Measurements from ENCODE around the gene NDUFB10.

NDUFB10 gene

DNA sequence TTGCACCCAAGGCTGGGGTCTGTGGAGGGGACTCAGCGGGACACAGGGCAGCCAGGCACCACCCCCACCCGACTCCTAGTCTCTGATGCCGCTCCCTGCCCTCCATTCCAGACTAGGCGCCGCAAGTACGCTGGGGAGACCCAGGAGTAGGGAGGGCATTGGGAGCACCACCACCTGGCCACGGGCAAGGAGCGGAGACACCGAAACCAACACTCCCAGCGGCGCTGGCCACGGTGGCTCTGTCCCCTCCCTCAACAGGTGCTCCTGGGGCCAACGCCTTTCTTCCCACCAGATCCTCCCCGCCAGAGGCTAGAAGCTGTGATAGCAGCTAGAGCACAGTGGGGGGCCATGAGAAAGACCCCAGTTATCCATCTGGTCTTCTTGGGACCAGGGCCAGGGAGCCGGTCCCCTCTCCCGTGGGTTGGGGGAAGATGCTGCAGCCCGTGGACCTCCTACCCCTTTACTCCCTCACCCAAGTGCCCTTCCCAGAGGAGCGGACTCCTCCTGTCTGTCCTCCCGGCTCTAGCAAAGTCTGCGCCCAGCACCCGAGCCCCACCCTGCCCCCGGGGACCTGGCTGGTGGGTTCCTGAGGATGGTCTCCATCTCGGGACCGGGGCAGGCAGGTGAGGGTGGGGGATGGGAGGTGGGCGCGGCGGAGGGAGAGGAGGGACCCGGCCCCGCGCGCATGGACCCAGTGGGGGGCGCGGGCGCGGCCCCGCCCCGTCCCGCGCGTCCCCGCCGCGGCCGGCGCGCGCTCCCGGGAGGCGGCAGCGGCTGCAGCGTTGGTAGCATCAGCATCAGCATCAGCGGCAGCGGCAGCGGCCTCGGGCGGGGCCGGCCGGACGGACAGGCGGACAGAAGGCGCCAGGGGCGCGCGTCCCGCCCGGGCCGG, 30.1 kb downstream of the NDUFB10 start, which contains the start of gene SYNGR3:
TSS of gene SYNGR3 (plus strand) at position 762 of the 892 bp plus-strand sequence. CDS start 133 bp downstream, outside the sequence.
- FAIRE-seq, result no peak

GRCh38 chr16:1990101-1990350, 30.7 kb downstream of the NDUFB10 start:
- FAIRE-seq, result no peak

DNA sequence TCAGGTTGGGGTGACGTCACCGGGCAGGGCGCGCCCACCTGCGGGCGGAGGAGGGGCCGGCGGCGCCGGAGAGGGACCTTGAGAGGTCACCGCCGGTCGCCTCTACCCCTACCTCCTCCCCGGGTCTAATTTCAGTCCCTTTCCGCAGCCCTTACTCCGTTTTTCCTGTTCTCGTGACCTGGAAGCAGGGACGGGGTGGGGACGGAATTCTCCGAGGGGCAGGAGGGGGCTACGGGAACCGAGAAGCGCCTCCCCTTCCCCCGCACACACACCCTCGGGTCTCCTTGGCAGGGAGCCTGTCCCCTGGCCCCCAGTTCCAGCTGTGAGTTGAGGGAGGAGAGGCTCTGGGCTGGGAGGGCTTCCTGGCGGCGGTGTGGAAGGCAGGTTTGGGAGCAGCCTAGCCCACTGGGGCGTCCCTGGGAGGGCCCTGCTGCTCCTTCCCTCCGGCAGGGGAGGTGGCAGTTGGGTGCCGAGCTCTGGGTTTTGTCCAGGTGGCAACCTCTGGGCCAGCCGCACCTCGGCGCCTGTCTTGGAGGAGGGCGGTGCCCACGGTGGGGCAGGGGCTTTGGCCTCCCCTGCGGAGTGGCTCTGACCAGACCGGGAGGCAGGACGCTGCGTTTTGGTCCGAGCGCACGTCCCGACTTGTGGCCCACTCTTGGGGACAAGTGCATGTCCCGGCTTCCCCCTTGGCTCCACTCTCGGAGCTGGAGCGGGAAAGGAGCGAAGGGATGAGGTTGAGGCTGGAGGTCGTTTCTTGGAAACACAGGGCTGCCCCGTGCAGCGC, 31.2 kb downstream of the NDUFB10 start:
- FAIRE-seq, result no peak

GRCh38 chr16:1991135-1991551, 31.8 kb downstream of the NDUFB10 start:
- FAIRE-seq, result no peak

GRCh38 chr16:1991588-1991947, 32.2 kb downstream of the NDUFB10 start:
- no peak for FAIRE-seq

DNA sequence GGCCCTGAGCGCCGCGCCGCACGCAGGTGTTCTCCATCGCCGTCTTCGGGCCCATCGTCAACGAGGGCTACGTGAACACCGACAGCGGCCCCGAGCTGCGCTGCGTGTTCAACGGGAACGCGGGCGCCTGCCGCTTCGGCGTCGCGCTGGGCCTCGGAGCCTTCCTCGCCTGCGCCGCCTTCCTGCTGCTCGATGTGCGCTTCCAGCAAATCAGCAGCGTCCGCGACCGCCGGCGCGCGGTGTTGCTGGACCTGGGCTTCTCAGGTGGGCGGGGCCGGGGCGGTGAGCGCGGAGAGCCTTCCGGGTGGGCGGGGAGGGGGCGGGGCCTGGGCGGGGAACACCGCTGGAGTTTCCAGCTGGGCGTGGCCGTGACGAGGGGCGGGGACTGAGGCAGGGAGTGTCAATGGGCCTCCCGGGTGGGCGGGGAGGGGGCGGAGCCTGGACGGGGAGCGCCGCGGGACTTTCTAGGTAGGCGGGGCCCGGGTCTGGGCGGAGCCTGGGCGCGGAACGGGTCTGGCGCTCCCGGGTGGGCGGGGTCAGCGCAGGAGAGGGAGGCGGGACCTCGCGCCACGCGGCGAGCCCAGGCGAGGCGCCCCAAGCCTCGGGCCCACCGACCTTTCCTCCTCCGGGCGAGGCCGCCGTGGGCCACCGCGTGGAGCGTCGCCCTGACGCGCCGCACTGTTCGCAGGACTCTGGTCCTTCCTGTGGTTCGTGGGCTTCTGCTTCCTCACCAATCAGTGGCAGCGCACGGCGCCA, 32.8 kb downstream of the NDUFB10 start:
- FAIRE-seq, result no peak

DNA sequence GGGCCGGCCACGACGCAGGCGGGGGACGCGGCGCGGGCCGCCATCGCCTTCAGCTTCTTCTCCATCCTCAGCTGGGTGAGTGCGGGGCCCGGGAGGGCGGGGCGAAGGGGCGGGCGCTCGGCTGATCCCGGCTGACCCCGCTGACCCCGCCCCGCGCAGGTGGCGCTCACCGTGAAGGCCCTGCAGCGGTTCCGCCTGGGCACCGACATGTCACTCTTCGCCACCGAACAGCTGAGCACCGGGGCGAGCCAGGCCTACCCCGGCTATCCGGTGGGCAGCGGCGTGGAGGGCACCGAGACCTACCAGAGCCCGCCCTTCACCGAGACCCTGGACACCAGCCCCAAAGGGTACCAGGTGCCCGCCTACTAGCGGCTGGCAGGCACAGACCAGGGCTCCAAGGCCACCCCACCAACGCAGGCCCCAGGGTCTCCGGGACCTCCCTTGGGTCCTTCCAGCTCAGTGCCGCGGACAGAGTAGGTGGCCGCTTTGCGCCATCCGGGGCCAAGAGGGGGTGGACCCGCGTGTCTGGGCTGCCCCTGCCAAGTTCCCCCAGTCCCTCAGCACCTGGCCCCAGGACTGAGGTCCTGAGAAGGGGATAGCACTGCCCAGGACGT, 33.5 kb downstream of the NDUFB10 start:
- no peak for FAIRE-seq

DNA sequence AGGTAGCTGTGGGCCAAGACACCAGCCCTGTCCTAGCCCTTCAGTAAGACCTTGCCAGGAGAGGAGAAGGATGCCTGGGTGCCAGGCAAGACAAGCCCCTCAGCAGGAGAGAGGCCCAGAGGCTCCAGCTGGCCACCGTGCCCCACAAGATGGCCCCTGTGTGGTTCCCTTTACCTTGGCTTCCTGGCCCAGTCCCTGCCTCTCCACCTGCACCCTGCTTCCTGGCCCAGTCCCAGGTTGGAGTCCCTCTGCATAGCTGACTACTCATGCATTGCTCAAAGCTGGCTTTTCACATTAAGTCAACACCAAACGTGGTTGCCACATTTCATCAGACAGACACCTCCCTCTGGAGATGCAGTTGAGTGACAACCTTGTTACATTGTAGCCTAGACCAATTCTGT, 34.4 kb downstream of the NDUFB10 start:
- no peak for FAIRE-seq

GRCh38 chr16:1997494-1998359, 38.4 kb downstream of the NDUFB10 start:
- no peak for FAIRE-seq

- no peak for FAIRE-seq
Measured at GRCh38 chr16:1998360-1998835, 39.1 kb downstream of the NDUFB10 start.

DNA sequence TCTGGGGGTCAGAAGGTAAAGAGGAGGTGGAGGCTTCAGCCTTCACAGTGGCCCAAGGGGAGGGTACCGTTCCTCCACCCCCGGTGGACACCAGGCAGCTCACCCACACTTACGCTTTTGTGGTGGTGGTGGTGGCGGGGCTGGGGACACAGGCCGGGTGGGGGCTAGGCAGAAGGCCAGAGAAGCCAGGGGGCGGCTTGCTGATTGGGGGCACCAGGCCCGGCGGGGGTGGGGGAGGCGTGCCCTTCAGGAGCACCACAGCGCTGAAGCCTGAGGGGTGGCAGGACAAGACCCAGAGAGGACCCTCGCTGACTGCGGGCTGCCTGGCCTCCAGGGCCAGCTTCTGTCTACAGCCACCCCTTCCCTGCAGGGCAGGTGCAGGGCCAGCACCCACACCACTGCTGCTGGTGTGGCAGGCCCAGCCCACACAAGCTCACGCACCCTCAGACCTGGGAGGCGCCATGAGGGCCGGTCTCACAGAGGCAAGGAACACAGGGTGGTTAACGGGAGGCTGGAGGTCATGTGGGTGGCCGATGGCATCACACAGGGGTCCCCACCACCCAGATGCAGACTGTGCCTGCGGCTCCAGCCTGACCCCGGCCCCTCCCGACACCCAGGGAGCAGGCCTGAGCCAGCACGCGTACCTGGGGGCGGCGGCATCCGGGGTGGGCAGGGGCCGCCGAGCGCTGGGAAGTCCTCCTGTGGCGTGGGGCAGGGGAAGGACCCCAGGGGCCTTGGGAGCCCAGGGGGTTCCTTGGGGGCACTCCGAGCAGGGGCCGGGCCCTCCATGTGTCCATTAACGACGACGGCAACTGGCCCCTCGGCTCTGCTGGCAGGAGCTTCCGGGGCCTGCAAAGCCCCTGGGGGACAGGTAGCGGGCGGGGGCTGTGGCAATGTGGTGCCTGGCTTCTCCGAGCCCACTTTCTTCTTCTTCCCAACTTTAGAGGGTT, 39.8 kb downstream of the NDUFB10 start:
- FAIRE-seq, result no peak

DNA sequence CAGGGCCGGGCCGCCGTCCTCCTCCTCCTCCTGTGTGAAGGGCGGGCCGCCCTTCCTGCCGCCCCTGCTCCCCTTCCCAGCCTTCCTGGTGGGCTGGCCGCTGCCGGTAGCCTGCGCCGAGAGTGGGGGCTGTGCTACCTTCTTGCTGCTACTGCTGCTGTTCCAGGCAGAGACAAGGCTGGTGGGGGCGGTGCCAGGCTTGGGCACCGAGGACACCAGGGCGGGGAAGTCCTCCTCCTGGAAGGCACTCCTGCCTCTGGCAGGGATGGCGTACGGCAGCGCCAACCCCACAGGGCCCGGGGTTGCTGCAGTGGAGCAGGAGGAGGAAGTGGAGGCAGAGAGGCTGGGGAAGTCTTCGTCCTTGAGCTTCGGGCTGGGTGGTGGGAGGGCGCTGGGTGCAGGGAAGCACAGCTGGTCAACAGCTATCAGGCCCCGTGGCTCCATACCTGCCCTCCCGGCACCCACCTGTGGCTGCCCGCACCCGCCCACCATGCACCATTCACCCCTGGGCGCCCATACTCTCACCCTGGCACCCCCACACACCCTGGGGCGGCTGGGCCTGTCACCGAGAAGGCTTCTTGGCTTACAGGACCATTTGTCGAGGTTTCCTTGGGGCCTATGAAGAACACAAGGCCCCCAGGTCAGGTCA, 40.7 kb downstream of the NDUFB10 start:
- no peak for FAIRE-seq

GRCh38 chr16:2001035-2001434, 41.7 kb downstream of the NDUFB10 start:
- no peak for FAIRE-seq

- no peak for FAIRE-seq
Measured at GRCh38 chr16:2001456-2002355, 42.4 kb downstream of the NDUFB10 start.

- no peak for FAIRE-seq
Measured at GRCh38 chr16:2002406-2003230, 43.3 kb downstream of the NDUFB10 start.

DNA sequence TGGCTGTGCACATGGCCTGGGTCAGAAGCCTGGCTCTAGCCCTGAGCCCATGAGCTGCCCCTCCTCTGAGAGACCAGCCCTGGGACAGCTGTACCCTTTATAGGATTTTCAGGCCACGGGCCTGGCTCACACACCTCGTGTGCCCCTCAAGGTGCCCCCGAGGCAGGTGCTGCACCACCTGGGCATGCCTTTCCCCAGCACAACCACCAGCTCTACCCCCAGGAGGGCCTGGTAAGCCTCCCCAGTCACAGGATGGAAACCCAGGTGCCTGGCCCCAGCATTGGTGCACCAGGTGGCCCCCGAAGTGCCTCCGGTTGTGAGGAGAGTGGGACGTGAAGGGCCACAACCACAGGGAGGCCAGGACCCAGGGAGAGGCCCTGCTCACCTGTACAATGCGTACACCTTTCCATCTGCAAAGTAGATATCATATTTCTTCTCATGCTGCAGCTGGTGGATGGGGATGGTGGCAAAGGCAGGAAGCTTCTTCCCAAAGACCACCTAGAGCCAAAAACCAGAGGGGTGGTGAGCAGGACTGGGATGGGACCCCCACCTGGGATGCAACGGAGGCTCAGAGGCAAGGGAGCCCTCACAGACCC, 44.0 kb downstream of the NDUFB10 start:
- FAIRE-seq, result no peak

- FAIRE-seq, result no peak
Measured at GRCh38 chr16:2003827-2004641, 44.7 kb downstream of the NDUFB10 start.

Data from A204.1 (cell line).